ENCODE data around the gene PEX26. TPM values are rescaled to one million over a fixed set of nuclear protein-coding genes. Genes with fewer than 3 reads are reported as not detected.
A peak's percentile ranks its signal among the peaks of the same experiment; 100 is the strongest.

Gene PEX26
- total and polyA plus RNA-seq, 2 of the 13 experiments (the other 11 are each of a cell fraction or from before 2014, with no cell fraction given): 10.6 to 25.1 TPM

GRCh38 chr22:18091916-18092526, 14.2 kb downstream of the PEX26 start (continued):
- TF ChIP-seq HOXA7 (CRISPR knock-in tag; IDR thresholded peaks at IDR 0.05) (no peak), NFE2 (CRISPR knock-in tag; IDR thresholded peaks at IDR 0.05) (no peak), ZNF773 (CRISPR knock-in tag; IDR thresholded peaks at IDR 0.05; ENCODE audit: borderline replicate concordance) (no peak), SRSF1 (optimal IDR thresholded peaks at IDR 0.05; ENCODE audit: low read depth, low read length) (no peak), NONO (IDR thresholded peaks at IDR 0.05) (no peak), NONO (CRISPR knock-in tag; conservative IDR thresholded peaks at IDR 0.05) (peak; percentile 73), ZBTB7A (CRISPR knock-in tag; IDR thresholded peaks at IDR 0.05) (0 out of 2 replicates have a peak, but pooled peaks have one; percentile 68), MAFG (CRISPR knock-in tag; IDR thresholded peaks at IDR 0.05) (no peak), ZNF230 (CRISPR knock-in tag; IDR thresholded peaks at IDR 0.05) (0 out of 2 replicates have a peak, but pooled peaks have one; percentile 38), ZNF841 (CRISPR knock-in tag; IDR thresholded peaks at IDR 0.05; ENCODE audit: borderline replicate concordance) (no peak)
- TF ChIP-seq, protein P1, sequence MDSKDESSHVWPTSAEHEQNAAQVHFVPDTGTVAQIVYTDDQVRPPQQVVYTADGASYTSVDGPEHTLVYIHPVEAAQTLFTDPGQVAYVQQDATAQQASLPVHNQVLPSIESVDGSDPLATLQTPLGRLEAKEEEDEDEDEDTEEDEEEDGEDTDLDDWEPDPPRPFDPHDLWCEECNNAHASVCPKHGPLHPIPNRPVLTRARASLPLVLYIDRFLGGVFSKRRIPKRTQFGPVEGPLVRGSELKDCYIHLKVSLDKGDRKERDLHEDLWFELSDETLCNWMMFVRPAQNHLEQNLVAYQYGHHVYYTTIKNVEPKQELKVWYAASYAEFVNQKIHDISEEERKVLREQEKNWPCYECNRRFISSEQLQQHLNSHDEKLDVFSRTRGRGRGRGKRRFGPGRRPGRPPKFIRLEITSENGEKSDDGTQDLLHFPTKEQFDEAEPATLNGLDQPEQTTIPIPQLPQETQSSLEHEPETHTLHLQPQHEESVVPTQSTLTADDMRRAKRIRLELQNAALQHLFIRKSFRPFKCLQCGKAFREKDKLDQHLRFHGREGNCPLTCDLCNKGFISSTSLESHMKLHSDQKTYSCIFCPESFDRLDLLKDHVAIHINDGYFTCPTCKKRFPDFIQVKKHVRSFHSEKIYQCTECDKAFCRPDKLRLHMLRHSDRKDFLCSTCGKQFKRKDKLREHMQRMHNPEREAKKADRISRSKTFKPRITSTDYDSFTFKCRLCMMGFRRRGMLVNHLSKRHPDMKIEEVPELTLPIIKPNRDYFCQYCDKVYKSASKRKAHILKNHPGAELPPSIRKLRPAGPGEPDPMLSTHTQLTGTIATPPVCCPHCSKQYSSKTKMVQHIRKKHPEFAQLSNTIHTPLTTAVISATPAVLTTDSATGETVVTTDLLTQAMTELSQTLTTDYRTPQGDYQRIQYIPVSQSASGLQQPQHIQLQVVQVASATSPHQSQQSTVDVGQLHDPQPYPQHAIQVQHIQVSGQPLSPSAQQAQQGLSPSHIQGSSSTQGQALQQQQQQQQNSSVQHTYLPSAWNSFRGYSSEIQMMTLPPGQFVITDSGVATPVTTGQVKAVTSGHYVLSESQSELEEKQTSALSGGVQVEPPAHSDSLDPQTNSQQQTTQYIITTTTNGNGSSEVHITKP (CRISPR knock-in tag; IDR thresholded peaks at IDR 0.05; ENCODE audit: low read depth): peak; percentile 79
- TF ChIP-seq, protein P2, sequence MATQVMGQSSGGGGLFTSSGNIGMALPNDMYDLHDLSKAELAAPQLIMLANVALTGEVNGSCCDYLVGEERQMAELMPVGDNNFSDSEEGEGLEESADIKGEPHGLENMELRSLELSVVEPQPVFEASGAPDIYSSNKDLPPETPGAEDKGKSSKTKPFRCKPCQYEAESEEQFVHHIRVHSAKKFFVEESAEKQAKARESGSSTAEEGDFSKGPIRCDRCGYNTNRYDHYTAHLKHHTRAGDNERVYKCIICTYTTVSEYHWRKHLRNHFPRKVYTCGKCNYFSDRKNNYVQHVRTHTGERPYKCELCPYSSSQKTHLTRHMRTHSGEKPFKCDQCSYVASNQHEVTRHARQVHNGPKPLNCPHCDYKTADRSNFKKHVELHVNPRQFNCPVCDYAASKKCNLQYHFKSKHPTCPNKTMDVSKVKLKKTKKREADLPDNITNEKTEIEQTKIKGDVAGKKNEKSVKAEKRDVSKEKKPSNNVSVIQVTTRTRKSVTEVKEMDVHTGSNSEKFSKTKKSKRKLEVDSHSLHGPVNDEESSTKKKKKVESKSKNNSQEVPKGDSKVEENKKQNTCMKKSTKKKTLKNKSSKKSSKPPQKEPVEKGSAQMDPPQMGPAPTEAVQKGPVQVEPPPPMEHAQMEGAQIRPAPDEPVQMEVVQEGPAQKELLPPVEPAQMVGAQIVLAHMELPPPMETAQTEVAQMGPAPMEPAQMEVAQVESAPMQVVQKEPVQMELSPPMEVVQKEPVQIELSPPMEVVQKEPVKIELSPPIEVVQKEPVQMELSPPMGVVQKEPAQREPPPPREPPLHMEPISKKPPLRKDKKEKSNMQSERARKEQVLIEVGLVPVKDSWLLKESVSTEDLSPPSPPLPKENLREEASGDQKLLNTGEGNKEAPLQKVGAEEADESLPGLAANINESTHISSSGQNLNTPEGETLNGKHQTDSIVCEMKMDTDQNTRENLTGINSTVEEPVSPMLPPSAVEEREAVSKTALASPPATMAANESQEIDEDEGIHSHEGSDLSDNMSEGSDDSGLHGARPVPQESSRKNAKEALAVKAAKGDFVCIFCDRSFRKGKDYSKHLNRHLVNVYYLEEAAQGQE (IDR thresholded peaks at IDR 0.05; ENCODE audit: borderline replicate concordance in 1 of 2, low read depth in 1 of 2, low read length in 2 of 2): no peak
- TF ChIP-seq, protein P3, sequence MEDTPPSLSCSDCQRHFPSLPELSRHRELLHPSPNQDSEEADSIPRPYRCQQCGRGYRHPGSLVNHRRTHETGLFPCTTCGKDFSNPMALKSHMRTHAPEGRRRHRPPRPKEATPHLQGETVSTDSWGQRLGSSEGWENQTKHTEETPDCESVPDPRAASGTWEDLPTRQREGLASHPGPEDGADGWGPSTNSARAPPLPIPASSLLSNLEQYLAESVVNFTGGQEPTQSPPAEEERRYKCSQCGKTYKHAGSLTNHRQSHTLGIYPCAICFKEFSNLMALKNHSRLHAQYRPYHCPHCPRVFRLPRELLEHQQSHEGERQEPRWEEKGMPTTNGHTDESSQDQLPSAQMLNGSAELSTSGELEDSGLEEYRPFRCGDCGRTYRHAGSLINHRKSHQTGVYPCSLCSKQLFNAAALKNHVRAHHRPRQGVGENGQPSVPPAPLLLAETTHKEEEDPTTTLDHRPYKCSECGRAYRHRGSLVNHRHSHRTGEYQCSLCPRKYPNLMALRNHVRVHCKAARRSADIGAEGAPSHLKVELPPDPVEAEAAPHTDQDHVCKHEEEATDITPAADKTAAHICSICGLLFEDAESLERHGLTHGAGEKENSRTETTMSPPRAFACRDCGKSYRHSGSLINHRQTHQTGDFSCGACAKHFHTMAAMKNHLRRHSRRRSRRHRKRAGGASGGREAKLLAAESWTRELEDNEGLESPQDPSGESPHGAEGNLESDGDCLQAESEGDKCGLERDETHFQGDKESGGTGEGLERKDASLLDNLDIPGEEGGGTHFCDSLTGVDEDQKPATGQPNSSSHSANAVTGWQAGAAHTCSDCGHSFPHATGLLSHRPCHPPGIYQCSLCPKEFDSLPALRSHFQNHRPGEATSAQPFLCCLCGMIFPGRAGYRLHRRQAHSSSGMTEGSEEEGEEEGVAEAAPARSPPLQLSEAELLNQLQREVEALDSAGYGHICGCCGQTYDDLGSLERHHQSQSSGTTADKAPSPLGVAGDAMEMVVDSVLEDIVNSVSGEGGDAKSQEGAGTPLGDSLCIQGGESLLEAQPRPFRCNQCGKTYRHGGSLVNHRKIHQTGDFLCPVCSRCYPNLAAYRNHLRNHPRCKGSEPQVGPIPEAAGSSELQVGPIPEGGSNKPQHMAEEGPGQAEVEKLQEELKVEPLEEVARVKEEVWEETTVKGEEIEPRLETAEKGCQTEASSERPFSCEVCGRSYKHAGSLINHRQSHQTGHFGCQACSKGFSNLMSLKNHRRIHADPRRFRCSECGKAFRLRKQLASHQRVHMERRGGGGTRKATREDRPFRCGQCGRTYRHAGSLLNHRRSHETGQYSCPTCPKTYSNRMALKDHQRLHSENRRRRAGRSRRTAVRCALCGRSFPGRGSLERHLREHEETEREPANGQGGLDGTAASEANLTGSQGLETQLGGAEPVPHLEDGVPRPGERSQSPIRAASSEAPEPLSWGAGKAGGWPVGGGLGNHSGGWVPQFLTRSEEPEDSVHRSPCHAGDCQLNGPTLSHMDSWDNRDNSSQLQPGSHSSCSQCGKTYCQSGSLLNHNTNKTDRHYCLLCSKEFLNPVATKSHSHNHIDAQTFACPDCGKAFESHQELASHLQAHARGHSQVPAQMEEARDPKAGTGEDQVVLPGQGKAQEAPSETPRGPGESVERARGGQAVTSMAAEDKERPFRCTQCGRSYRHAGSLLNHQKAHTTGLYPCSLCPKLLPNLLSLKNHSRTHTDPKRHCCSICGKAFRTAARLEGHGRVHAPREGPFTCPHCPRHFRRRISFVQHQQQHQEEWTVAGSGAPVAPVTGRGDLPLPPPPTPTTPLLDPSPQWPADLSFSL (CRISPR knock-in tag; IDR thresholded peaks at IDR 0.05): no peak
